Keratinocyte (primary cell): ENCODE measurements around the gene CSNK2A1. TPM values are rescaled to one million over a fixed set of nuclear protein-coding genes. Genes with fewer than 3 reads are reported as not detected.

Experiments
- DNase-seq: peaks from one replicate; pipeline ENCODE4 v3.0.0-alpha.2; 2011; ENCODE audit warnings: low read depth, missing footprints, low spot score
- FAIRE-seq: peaks from 2 replicates; lab custom pipeline; 2011; peaks lifted over from hg19 to GRCh38; lab: Jason Lieb, UNC
- H2AFZ ChIP-seq: 2 replicates; pipeline ENCODE4 v1.6.0; 2012; ENCODE audit warnings: low read length, control low read depth, inconsistent platforms; ENCODE audit not compliant: control insufficient read depth
- H3K27ac ChIP-seq: 2 replicates; pipeline ENCODE4 v1.5.1; 2011; ENCODE audit warnings: low read length; ENCODE audit not compliant: control insufficient read depth, insufficient read depth
- H3K27me3 ChIP-seq: 3 replicates; pipeline ENCODE4 v1.6.0; 2011; ENCODE audit warnings: low read length; ENCODE audit not compliant: control insufficient read depth, insufficient read depth; ENCODE audit errors: extremely low read depth
- H3K36me3 ChIP-seq, 2 experiments: 2 replicates in 1 of 2; 3 replicates in 1 of 2; pipeline ENCODE4 v1.5.1; 2011; ENCODE audit warnings: low read length in 2 of 2, mild to moderate bottlenecking in 1 of 2; ENCODE audit not compliant: control insufficient read depth in 2 of 2, insufficient read depth in 2 of 2; ENCODE audit errors: extremely low read depth in 1 of 2
- H3K4me1 ChIP-seq: 3 replicates; pipeline ENCODE4 v1.5.1; 2011; ENCODE audit warnings: low read length; ENCODE audit not compliant: control insufficient read depth, insufficient read depth; ENCODE audit errors: extremely low read depth
- H3K4me2 ChIP-seq: 3 replicates; pipeline ENCODE4 v1.6.0; 2011; ENCODE audit warnings: low read depth, low read length; ENCODE audit not compliant: control insufficient read depth, insufficient read depth; ENCODE audit errors: extremely low read depth
- H3K4me3 ChIP-seq, 3 experiments: fragments of 200-600 bp in 1 of 3; sonication (generic) in 1 of 3; 2 replicates in 2 of 3; 3 replicates in 1 of 3; pipeline ENCODE4 v1.5.1; 2011 to 2016; ENCODE audit warnings: low read length in 3 of 3, mild to moderate bottlenecking in 3 of 3, control low read depth in 2 of 3, inconsistent platforms in 1 of 3, low read depth in 1 of 3, mixed read lengths in 1 of 3, mixed run types in 1 of 3, moderate library complexity in 1 of 3; ENCODE audit not compliant: control insufficient read depth in 2 of 3, insufficient read depth in 2 of 3; ENCODE audit errors: extremely low read depth in 1 of 3
- H3K79me2 ChIP-seq: 2 replicates; pipeline ENCODE4 v1.6.0; 2012; ENCODE audit warnings: low read length; ENCODE audit not compliant: control insufficient read depth, insufficient read depth
- H3K9ac ChIP-seq: 3 replicates; pipeline ENCODE4 v1.6.0; 2011; ENCODE audit warnings: low read length; ENCODE audit not compliant: control insufficient read depth, insufficient read depth; ENCODE audit errors: extremely low read depth
- H3K9me1 ChIP-seq: 3 replicates; pipeline ENCODE4 v1.6.0; 2011; ENCODE audit warnings: low read length; ENCODE audit not compliant: control insufficient read depth, insufficient read depth; ENCODE audit errors: extremely low read depth
- H3K9me3 ChIP-seq: 2 replicates; pipeline ENCODE4 v1.5.1; 2012; ENCODE audit warnings: low read depth, low read length; ENCODE audit not compliant: control insufficient read depth
- H4K20me1 ChIP-seq: 3 replicates; pipeline ENCODE4 v1.6.0; 2011; ENCODE audit warnings: low read length; ENCODE audit not compliant: control insufficient read depth, insufficient read depth; ENCODE audit errors: extremely low read depth
- EZH2 ChIP-seq: IDR thresholded peaks from one replicate; pipeline ENCODE4 v1.6.1; 2012; ENCODE audit warnings: inconsistent platforms, mild to moderate bottlenecking, low read length, moderate library complexity
- dilution Hi-C: fragments of 300-500 bp; cut with MboI; formaldehyde crosslinking; loops from one replicate; pipeline ENCODE4 v1.7.0; 2020; ENCODE audit warnings: low sequenced_read_pairs; ENCODE audit not compliant: extremely low pct_ligation_motif_present
- polyA plus RNA-seq, 5 experiments: library from polyadenylated mRNA; depleted of rRNA in 3 of 5; stranded (reverse) in 3 of 5; stranded (forward) in 1 of 5; unstranded in 1 of 5; fragments of >200 nt; gene quantifications; 1 replicate in 1 of 5; 2 replicates in 3 of 5; 3 replicates in 1 of 5; pipeline versions ENCODE4 v1.2.1 to v1.2.3, GENCODE V29; 2011 to 2012; ENCODE audit warnings: missing spikeins in 2 of 5, low read depth in 1 of 5, low replicate concordance in 1 of 5
- TF ChIP-seq, protein P1 (sequence below), 3 experiments: IDR thresholded peaks in 1 of 3; conservative IDR thresholded peaks in 1 of 3; optimal IDR thresholded peaks in 1 of 3; 2 replicates in 2 of 3; 3 replicates in 1 of 3; pipeline versions ENCODE3 to v1.5.1; 2011; ENCODE audit warnings: low read length in 3 of 3, mild to moderate bottlenecking in 3 of 3, moderate library complexity in 2 of 3, control low read depth in 1 of 3, inconsistent platforms in 1 of 3; ENCODE audit not compliant: insufficient read depth in 2 of 3; ENCODE audit errors: extremely low read depth in 1 of 3

Gene CSNK2A1
- polyA plus RNA-seq, 1 donor (not counting 4 experiments of a cell fraction or from before 2014, with no cell fraction given), result 122 TPM

- H3K9me1 ChIP-seq, result no peaks in the 10 kb centered on the region
- dilution Hi-C loops, result no loop called here
- DNase-seq (no peak), FAIRE-seq (no peak)
- no peaks in the 10 kb centered on the region for H3K79me2 ChIP-seq
- no peak overlapping the region for H3K4me2 ChIP-seq
- H3K4me3 ChIP-seq, result no peak overlapping the region
- H3K27me3 ChIP-seq, result no peaks in the 10 kb centered on the region
- H3K9me3 ChIP-seq, result no peaks in the 10 kb centered on the region
- no peak overlapping the region for H3K27ac ChIP-seq
- no peak overlapping the region for H2AFZ ChIP-seq
- no peaks in the 10 kb centered on the region for H4K20me1 ChIP-seq
- H3K9ac ChIP-seq, result no peak overlapping the region
- H3K36me3 ChIP-seq, result no peaks in the 10 kb centered on the region
- TF ChIP-seq EZH2, result no peak
- TF ChIP-seq, protein P1, sequence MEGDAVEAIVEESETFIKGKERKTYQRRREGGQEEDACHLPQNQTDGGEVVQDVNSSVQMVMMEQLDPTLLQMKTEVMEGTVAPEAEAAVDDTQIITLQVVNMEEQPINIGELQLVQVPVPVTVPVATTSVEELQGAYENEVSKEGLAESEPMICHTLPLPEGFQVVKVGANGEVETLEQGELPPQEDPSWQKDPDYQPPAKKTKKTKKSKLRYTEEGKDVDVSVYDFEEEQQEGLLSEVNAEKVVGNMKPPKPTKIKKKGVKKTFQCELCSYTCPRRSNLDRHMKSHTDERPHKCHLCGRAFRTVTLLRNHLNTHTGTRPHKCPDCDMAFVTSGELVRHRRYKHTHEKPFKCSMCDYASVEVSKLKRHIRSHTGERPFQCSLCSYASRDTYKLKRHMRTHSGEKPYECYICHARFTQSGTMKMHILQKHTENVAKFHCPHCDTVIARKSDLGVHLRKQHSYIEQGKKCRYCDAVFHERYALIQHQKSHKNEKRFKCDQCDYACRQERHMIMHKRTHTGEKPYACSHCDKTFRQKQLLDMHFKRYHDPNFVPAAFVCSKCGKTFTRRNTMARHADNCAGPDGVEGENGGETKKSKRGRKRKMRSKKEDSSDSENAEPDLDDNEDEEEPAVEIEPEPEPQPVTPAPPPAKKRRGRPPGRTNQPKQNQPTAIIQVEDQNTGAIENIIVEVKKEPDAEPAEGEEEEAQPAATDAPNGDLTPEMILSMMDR (optimal IDR thresholded peaks at IDR 0.05 in 1 of 3, IDR thresholded peaks at IDR 0.05 in 1 of 3, conservative IDR thresholded peaks at IDR 0.05 in 1 of 3; ENCODE audit: extremely low read depth in 1 of 3, insufficient read depth in 2 of 3, low read length in 3 of 3), result no peak
- H3K4me1 ChIP-seq, result no peaks in the 10 kb centered on the region
These were observed 6.3 kb upstream of the CSNK2A1 start for GRCh38 chr20:549722-550496.

GRCh38 chr20:548906-549305 lies 5.3 kb upstream of the CSNK2A1 start:
- H3K27ac ChIP-seq, result no peak overlapping the region
- TF ChIP-seq EZH2, result no peak
- TF ChIP-seq, protein P1 (optimal IDR thresholded peaks at IDR 0.05 in 1 of 3, IDR thresholded peaks at IDR 0.05 in 1 of 3, conservative IDR thresholded peaks at IDR 0.05 in 1 of 3; ENCODE audit: extremely low read depth in 1 of 3, insufficient read depth in 2 of 3, low read length in 3 of 3), result no peak
- H4K20me1 ChIP-seq, result no peaks in the 10 kb centered on the region
- H3K4me3 ChIP-seq, result no peak overlapping the region
- no peak overlapping the region for H3K4me2 ChIP-seq
- FAIRE-seq, result no peak
- H3K9me1 ChIP-seq, result no peaks in the 10 kb centered on the region
- H3K79me2 ChIP-seq, result no peaks in the 10 kb centered on the region
- H3K9me3 ChIP-seq, result no peaks in the 10 kb centered on the region
- no peak for DNase-seq
- no peak overlapping the region for H2AFZ ChIP-seq
- no peaks in the 10 kb centered on the region for H3K27me3 ChIP-seq
- dilution Hi-C loops, result no loop called here
- peaks cover 3% of the 10 kb centered on the region for H3K4me1 ChIP-seq
- no peak overlapping the region for H3K9ac ChIP-seq
- no peaks in the 10 kb centered on the region for H3K36me3 ChIP-seq
